ENCODE measurements around the gene YJU2. TPM values are rescaled to one million over a fixed set of nuclear protein-coding genes. Genes with fewer than 3 reads are reported as not detected.
"Not testable (repeated sequence)": the region's sequence is repeated elsewhere in the genome, so short reads cannot be mapped to it uniquely, and the experiment has no call there.

Gene YJU2
- total RNA-seq, 1 experiment from 2014 or later: 28.1 TPM

DNA sequence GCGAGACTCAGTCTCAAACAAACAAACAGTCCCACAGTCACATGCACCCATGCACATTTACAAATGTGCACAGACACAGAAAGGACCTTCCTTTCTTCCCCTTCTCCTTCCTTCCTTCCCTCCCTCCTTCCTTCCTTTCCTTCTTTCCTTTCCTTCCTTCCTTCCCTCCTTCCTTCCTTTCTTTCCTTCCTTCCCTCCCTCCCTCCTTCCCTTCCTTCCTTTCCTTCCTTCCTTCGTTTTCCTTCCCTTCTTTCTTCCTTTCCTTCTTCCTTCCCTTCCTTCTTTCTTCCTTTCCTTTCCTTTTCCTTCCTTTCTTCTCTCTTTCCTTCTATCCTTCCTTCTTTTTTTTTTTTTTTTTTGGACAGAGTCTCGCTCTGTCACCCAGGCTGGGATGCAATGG, 33.8 kb upstream of the YJU2 start:
- DNase-seq (ENCODE audit: unreplicated experiment): no peak
- H3K27ac Mint-ChIP-seq (ENCODE audit: low read depth, unreplicated experiment): no peak overlapping the region
- H3K27me3 Mint-ChIP-seq (ENCODE audit: insufficient read depth, unreplicated experiment): peaks cover 30% of the 10 kb centered on the region
- CTCF ChIA-PET: no interaction called here
- TF ChIP-seq, protein P1, sequence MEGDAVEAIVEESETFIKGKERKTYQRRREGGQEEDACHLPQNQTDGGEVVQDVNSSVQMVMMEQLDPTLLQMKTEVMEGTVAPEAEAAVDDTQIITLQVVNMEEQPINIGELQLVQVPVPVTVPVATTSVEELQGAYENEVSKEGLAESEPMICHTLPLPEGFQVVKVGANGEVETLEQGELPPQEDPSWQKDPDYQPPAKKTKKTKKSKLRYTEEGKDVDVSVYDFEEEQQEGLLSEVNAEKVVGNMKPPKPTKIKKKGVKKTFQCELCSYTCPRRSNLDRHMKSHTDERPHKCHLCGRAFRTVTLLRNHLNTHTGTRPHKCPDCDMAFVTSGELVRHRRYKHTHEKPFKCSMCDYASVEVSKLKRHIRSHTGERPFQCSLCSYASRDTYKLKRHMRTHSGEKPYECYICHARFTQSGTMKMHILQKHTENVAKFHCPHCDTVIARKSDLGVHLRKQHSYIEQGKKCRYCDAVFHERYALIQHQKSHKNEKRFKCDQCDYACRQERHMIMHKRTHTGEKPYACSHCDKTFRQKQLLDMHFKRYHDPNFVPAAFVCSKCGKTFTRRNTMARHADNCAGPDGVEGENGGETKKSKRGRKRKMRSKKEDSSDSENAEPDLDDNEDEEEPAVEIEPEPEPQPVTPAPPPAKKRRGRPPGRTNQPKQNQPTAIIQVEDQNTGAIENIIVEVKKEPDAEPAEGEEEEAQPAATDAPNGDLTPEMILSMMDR (IDR thresholded peaks at IDR 0.05; ENCODE audit: unreplicated experiment): no peak
- no TSS peak for BruUV-seq (replicated peaks)
- no peak overlapping the region for H3K4me3 Mint-ChIP-seq (ENCODE audit: unreplicated experiment)
- POLR2A ChIA-PET: no interaction called here
- H3K36me3 Mint-ChIP-seq (ENCODE audit: insufficient read depth, unreplicated experiment): no peaks in the 10 kb centered on the region
- peaks cover 5% of the 10 kb centered on the region for H3K4me1 Mint-ChIP-seq (ENCODE audit: insufficient read depth, unreplicated experiment)
- intact Hi-C loops (cut with micrococcal nuclease): no loop called here
- H3K9me3 Mint-ChIP-seq (ENCODE audit: unreplicated experiment): no peaks in the 10 kb centered on the region

DNA sequence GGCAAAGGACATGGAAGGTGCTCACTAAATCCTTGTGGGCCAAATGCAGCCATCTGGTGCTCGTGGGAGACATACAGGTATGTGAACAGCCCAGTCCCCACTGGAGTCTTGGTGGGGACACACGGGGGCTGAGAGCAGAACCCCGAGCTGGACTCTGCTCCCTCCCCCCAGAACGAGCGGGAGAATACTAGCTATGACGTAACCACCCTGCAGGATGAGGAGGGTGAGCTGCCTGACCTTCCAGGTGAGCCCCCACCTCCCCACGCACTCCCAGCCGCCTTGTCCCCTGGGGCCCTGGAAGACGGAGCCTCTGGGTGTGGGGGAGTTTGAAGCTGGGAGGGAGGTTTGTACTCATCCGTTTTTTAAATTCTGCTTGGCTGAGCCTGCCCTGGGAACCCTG, 31.1 kb upstream of the YJU2 start:
- H3K9me3 Mint-ChIP-seq (ENCODE audit: unreplicated experiment): no peaks in the 10 kb centered on the region

DNA sequence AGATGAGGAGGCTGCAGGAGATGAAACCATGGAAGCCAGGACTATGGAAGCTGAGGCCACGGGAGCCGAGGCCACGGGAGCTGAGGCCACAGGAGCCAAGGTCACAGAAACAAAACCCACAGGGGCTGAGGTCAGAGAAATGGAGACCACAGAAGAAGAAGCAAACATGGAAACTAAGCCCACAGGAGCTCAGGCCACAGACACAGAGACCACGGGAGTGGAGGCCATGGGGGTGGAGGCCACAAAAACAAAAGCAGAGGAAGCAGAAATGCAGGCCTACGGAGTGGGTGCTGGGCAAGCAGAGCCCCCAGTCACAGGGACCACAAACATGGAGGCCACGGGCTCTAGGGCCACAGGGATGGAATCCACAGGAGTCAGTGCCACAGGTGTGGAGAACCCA, 30.0 kb upstream of the YJU2 start:
- Mint-ChIP-seq H3K4me1 (ENCODE audit: insufficient read depth, unreplicated experiment) (no peaks in the 10 kb centered on the region), H3K27me3 (ENCODE audit: insufficient read depth, unreplicated experiment) (peaks cover 30% of the 10 kb centered on the region), H3K27ac (ENCODE audit: low read depth, unreplicated experiment) (no peak overlapping the region), H3K9me3 (ENCODE audit: unreplicated experiment) (no peaks in the 10 kb centered on the region), H3K36me3 (ENCODE audit: insufficient read depth, unreplicated experiment) (no peaks in the 10 kb centered on the region), H3K4me3 (ENCODE audit: unreplicated experiment) (no peak overlapping the region)
- TF ChIP-seq, protein P1 (IDR thresholded peaks at IDR 0.05; ENCODE audit: unreplicated experiment): no peak
- BruUV-seq (replicated peaks): no TSS peak
- ChIA-PET POLR2A (interaction anchor here (1.0 kb wide), 1 partner anchor 15 kb away, joined by 3 read pairs; no protein-coding TSS in a partner anchor), CTCF (interaction anchor here (1.0 to 1.1 kb wide), 2 partner anchors 9 to 12 kb away, joined by 3 to 4 read pairs; no protein-coding TSS in a partner anchor)
- no peak for DNase-seq (ENCODE audit: unreplicated experiment)
- intact Hi-C loops (cut with micrococcal nuclease): no loop called here

More for the DNA sequence above, 31.1 kb upstream of the YJU2 start:
- H3K27me3 Mint-ChIP-seq (ENCODE audit: insufficient read depth, unreplicated experiment): peaks cover 30% of the 10 kb centered on the region
- no peaks in the 10 kb centered on the region for H3K36me3 Mint-ChIP-seq (ENCODE audit: insufficient read depth, unreplicated experiment)
- TF ChIP-seq, protein P1 (IDR thresholded peaks at IDR 0.05; ENCODE audit: unreplicated experiment): no peak
- intact Hi-C loops (cut with micrococcal nuclease): no loop called here
- ChIA-PET POLR2A (no interaction called here), CTCF (no interaction called here)
- H3K27ac Mint-ChIP-seq (ENCODE audit: low read depth, unreplicated experiment): no peak overlapping the region
- no peak overlapping the region for H3K4me3 Mint-ChIP-seq (ENCODE audit: unreplicated experiment)
- no peak for DNase-seq (ENCODE audit: unreplicated experiment)
- no TSS peak for BruUV-seq (replicated peaks)
- no peaks in the 10 kb centered on the region for H3K4me1 Mint-ChIP-seq (ENCODE audit: insufficient read depth, unreplicated experiment)

DNA sequence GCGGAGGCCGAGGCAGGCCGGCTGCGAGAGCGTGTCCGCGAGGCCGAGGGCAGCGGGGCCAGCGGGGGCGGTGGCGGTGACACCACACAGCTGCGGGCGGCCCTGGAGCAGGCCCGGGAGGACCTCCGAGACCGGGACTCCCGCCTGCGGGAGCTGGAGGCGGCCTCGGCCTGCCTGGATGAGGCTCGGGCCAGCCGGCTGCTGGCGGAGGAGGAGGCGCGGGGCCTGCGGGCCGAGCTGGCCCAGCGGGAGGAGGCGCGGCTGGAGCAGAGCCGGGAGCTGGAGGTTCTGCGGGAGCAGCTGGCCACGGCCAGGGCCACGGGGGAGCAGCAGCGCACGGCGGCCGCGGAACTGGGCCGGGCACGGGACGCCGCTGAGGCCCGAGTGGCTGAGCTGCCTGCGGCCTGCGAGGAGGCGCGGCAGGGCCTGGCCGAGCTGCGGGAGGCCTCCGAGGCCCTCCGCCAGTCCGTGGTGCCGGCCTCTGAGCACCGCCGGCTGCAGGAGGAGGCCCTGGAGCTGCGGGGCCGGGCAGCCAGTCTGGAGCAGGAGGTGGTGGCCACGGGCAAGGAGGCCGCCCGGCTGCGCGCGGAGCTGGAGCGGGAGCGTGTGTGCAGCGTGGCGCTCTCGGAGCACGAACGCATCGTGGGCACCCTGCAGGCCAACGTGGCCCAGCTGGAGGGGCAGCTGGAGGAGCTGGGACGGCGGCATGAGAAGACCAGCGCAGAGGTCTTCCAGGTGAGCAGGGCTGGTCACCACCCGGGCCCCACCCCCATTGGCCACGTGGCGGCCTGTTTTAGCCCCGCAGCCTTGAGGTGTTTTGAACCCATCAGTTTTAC, 29.2 kb upstream of the YJU2 start:
- no TSS peak for BruUV-seq (replicated peaks)
- no peak for DNase-seq (ENCODE audit: unreplicated experiment)
- no peaks in the 10 kb centered on the region for H3K36me3 Mint-ChIP-seq (ENCODE audit: insufficient read depth, unreplicated experiment)

DNA sequence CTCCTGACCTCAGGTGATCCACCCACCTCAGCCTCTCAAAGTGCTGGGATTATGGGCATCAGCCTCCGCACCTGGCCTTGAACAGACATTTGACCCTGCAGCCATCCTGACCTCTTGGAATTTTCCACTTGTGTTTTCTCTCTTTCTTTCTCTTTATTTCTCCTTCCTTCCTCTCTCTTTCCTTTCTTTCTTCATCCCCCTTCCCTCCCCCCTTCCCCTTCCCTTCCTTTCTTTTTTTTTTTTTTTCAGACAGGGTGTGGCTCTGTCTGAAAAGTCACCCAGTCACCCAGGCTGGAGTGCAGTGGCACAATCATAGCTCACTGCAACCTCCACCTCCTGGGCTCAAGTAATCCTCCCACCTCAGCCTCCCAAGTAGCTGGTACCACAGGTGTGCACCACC, 28.4 kb upstream of the YJU2 start:
- intact Hi-C loops (cut with micrococcal nuclease); DNase-seq (ENCODE audit: unreplicated experiment); CTCF ChIA-PET; H3K9me3 Mint-ChIP-seq (ENCODE audit: unreplicated experiment); H3K36me3 Mint-ChIP-seq (ENCODE audit: insufficient read depth, unreplicated experiment); H3K4me3 Mint-ChIP-seq (ENCODE audit: unreplicated experiment); POLR2A ChIA-PET; H3K27ac Mint-ChIP-seq (ENCODE audit: low read depth, unreplicated experiment); H3K4me1 Mint-ChIP-seq (ENCODE audit: insufficient read depth, unreplicated experiment); BruUV-seq (replicated peaks): not testable (repeated sequence)
- peaks cover 13% of the 10 kb centered on the region for H3K27me3 Mint-ChIP-seq (ENCODE audit: insufficient read depth, unreplicated experiment)

More for the DNA sequence above, 29.2 kb upstream of the YJU2 start:
- CTCF ChIA-PET: interaction anchor here (0.6 to 1.0 kb wide), 2 partner anchors 10 to 183 kb away, joined by 3 read pairs; partner anchors contain the start of gene SH3GL1
- POLR2A ChIA-PET: interaction anchor here (1.0 kb wide), 1 partner anchor 16 kb away, joined by 3 read pairs; no protein-coding TSS in a partner anchor
- Mint-ChIP-seq H3K27ac (ENCODE audit: low read depth, unreplicated experiment) (no peak overlapping the region), H3K4me3 (ENCODE audit: unreplicated experiment) (no peak overlapping the region), H3K27me3 (ENCODE audit: insufficient read depth, unreplicated experiment) (peaks cover 22% of the 10 kb centered on the region), H3K4me1 (ENCODE audit: insufficient read depth, unreplicated experiment) (no peaks in the 10 kb centered on the region), H3K9me3 (ENCODE audit: unreplicated experiment) (no peaks in the 10 kb centered on the region)
- TF ChIP-seq, protein P1 (IDR thresholded peaks at IDR 0.05; ENCODE audit: unreplicated experiment): no peak
- intact Hi-C loops (cut with micrococcal nuclease): no loop called here
